Suprapubic skin (tissue), 4 donors: ENCODE measurements around the gene FOLR1. TPM values are rescaled to one million over a fixed set of nuclear protein-coding genes. Genes with fewer than 3 reads are reported as not detected.
"Not testable (repeated sequence)": the region's sequence is repeated elsewhere in the genome, so short reads cannot be mapped to it uniquely, and the experiment has no call there.

Source experiments
- DNase-seq, 2 donors: peaks; one replicate each; pipeline ENCODE4 v3.0.0-alpha.2; 2019; ENCODE audit warnings: low spot score in 2 of 2
- H3K27ac ChIP-seq: fragments of 200-600 bp; sonication (generic); one replicate; pipeline ENCODE4 v1.5.1; 2019
- H3K27me3 ChIP-seq: fragments of 200-600 bp; sonication (generic); one replicate; pipeline ENCODE4 v1.5.1; 2019
- H3K36me3 ChIP-seq: fragments of 200-600 bp; sonication (generic); one replicate; pipeline ENCODE4 v1.5.1; 2019
- H3K4me1 ChIP-seq: fragments of 200-600 bp; sonication (generic); one replicate; pipeline ENCODE4 v1.5.1; 2019
- H3K4me3 ChIP-seq: fragments of 200-600 bp; sonication (generic); one replicate; pipeline ENCODE4 v1.5.1; 2019; ENCODE audit warnings: mild to moderate bottlenecking
- H3K9me3 ChIP-seq: fragments of 200-600 bp; sonication (generic); one replicate; pipeline ENCODE4 v1.5.1; 2019
- EP300 ChIP-seq: sonication (generic); formaldehyde crosslinking; IDR thresholded peaks from one replicate; pipeline ENCODE4 v1.6.1; 2017; ENCODE audit warnings: antibody characterized with exemption
- POLR2A ChIP-seq, 2 donors: fragments of 450-650 bp; IDR thresholded peaks; one replicate each; pipeline ENCODE4 v1.6.1; 2017; ENCODE audit warnings: antibody characterized with exemption in 2 of 2, mild to moderate bottlenecking in 2 of 2, moderate library complexity in 2 of 2
- POLR2AphosphoS5 ChIP-seq, 3 donors: sonication (generic); formaldehyde crosslinking; IDR thresholded peaks; one replicate each; pipeline ENCODE4 v1.6.1; 2017; ENCODE audit warnings: antibody characterized with exemption in 3 of 3
- WGBS: methylation state at CpG from one replicate; pipeline ENCODE4 v1.1.5; 2018; 5-methylcytosine and 5-hydroxymethylcytosine counted together
- total RNA-seq, 4 donors: library from RNA; depleted of rRNA; stranded (reverse); fragments of >200 nt; gene quantifications; one replicate each; pipeline ENCODE4 v1.1.0, GENCODE V29; 2016
- TF ChIP-seq, protein P1 (sequence below), 2 donors: fragments of 200-600 bp in 1 of 2; fragments of 450-650 bp in 1 of 2; sonication (generic) in 1 of 2; IDR thresholded peaks; one replicate each; pipeline ENCODE4 v1.5.1; 2016 to 2019; ENCODE audit warnings: antibody characterized with exemption in 2 of 2, mild to moderate bottlenecking in 1 of 2, moderate library complexity in 1 of 2

FOLR1 gene
- total RNA-seq, 4 donors from 2014 or later: 1.5 to 4.3 (median 4.3) TPM; not detected in 1

DNA sequence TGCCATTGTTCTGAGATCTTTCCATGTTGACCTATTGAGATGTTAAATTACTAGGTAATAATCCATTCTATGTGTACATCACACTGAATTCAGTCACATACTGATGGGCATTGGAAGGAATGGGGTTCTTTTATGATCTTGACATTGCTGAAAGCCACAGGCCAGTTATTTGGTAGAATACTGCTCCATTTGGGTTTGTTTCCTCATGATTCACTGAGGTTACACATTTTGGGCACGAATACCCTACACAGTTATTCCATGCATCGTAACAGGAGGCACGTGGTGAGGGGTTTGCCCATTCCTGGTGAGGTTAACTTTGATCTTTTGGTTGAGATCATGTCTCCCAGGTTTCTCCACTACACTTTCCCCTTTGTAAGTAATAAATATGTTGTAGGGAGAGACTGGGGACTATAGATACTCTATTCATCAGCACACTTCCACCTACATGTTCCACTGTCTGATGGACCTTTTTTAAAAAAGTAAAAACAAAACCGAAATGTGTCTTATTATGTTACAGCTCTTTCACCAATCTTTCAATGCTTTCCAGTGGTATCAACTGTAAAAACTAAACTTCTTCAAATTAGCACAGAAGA, 12.0 kb upstream of the FOLR1 start:
- 66% methylated on average over 4 of the region's 4 CpGs for WGBS
- no peak for DNase-seq
- Histone ChIP-seq H3K4me1 (peaks cover 18% of the 10 kb centered on the region), H3K36me3 (no peaks in the 10 kb centered on the region), H3K4me3 (no peak overlapping the region), H3K9me3 (no peaks in the 10 kb centered on the region), H3K27me3 (no peaks in the 10 kb centered on the region), H3K27ac (no peak overlapping the region)
- TF ChIP-seq, protein P1, sequence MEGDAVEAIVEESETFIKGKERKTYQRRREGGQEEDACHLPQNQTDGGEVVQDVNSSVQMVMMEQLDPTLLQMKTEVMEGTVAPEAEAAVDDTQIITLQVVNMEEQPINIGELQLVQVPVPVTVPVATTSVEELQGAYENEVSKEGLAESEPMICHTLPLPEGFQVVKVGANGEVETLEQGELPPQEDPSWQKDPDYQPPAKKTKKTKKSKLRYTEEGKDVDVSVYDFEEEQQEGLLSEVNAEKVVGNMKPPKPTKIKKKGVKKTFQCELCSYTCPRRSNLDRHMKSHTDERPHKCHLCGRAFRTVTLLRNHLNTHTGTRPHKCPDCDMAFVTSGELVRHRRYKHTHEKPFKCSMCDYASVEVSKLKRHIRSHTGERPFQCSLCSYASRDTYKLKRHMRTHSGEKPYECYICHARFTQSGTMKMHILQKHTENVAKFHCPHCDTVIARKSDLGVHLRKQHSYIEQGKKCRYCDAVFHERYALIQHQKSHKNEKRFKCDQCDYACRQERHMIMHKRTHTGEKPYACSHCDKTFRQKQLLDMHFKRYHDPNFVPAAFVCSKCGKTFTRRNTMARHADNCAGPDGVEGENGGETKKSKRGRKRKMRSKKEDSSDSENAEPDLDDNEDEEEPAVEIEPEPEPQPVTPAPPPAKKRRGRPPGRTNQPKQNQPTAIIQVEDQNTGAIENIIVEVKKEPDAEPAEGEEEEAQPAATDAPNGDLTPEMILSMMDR (IDR thresholded peaks at IDR 0.05): no peak
- TF ChIP-seq POLR2AphosphoS5 (IDR thresholded peaks at IDR 0.05) (no peak), POLR2A (IDR thresholded peaks at IDR 0.05) (no peak), EP300 (no peak)

- WGBS: 35% methylated on average over 7 of the region's 7 CpGs
- not testable (repeated sequence) for H3K36me3 ChIP-seq, H3K9me3 ChIP-seq, DNase-seq, H3K4me3 ChIP-seq, H3K27me3 ChIP-seq
- H3K27ac ChIP-seq: peak overlapping the region; percentile 55
- peaks cover 18% of the 10 kb centered on the region for H3K4me1 ChIP-seq
Measured at GRCh38 chr11:72180892-72181552, 10.9 kb upstream of the FOLR1 start.

GRCh38 chr11:72181553-72181958, 10.4 kb upstream of the FOLR1 start:
- not testable (repeated sequence) for DNase-seq, H3K36me3 ChIP-seq, H3K9me3 ChIP-seq, H3K27me3 ChIP-seq, H3K4me3 ChIP-seq
- 35% methylated on average over 2 of the region's 3 CpGs for WGBS
- Histone ChIP-seq H3K4me1 (peaks cover 18% of the 10 kb centered on the region), H3K27ac (peak overlapping the region; percentile 55)

DNA sequence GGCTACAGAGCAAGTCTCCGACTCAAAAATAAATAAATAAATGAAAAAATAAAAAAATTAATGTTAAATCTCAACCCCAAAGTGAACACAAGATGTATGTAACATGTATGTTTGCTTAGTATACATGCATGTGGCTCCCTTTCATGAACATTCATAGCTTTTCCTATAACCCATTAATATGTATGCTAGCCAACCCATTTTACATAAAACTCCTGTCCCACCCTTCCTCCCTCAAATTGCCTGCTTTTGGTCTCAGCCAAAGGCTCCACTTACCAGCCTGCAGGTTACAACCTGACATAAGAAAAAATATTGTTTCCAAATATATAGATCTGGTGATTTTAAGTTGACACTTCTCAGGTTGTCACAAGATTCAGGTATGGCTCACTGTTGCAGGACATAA, 3.7 kb upstream of the FOLR1 start:
- TF ChIP-seq POLR2AphosphoS5 (IDR thresholded peaks at IDR 0.05) (no peak), EP300 (no peak), POLR2A (IDR thresholded peaks at IDR 0.05) (no peak)
- TF ChIP-seq, protein P1 (IDR thresholded peaks at IDR 0.05): no peak
- H3K4me1 ChIP-seq: no peaks in the 10 kb centered on the region
- H3K27ac ChIP-seq: no peak overlapping the region
- H3K36me3 ChIP-seq: no peaks in the 10 kb centered on the region
- 90% methylated on average over 1 of the region's 1 CpG for WGBS
- DNase-seq: no peak
- no peaks in the 10 kb centered on the region for H3K9me3 ChIP-seq
- no peaks in the 10 kb centered on the region for H3K27me3 ChIP-seq
- no peak overlapping the region for H3K4me3 ChIP-seq

GRCh38 chr11:72189455-72190250, 2.3 kb upstream of the FOLR1 start:
- DNase-seq: no peak

More at GRCh38 chr11:72189455-72190250, 2.3 kb upstream of the FOLR1 start:
- no peak overlapping the region for H3K27ac ChIP-seq
- H3K36me3 ChIP-seq: no peaks in the 10 kb centered on the region
- no peaks in the 10 kb centered on the region for H3K9me3 ChIP-seq
- no peak overlapping the region for H3K4me3 ChIP-seq
- WGBS: 35% methylated on average over 2 of the region's 3 CpGs
- TF ChIP-seq, protein P1 (IDR thresholded peaks at IDR 0.05): no peak
- TF ChIP-seq EP300 (no peak), POLR2A (IDR thresholded peaks at IDR 0.05) (no peak), POLR2AphosphoS5 (IDR thresholded peaks at IDR 0.05) (no peak)
- H3K27me3 ChIP-seq: no peaks in the 10 kb centered on the region
- no peaks in the 10 kb centered on the region for H3K4me1 ChIP-seq
